ENCODE data around the gene MAP3K5.
"Not testable (repeated sequence)": the region's sequence is repeated elsewhere in the genome, so short reads cannot be mapped to it uniquely, and the experiment has no call there.

Gene MAP3K5

DNA sequence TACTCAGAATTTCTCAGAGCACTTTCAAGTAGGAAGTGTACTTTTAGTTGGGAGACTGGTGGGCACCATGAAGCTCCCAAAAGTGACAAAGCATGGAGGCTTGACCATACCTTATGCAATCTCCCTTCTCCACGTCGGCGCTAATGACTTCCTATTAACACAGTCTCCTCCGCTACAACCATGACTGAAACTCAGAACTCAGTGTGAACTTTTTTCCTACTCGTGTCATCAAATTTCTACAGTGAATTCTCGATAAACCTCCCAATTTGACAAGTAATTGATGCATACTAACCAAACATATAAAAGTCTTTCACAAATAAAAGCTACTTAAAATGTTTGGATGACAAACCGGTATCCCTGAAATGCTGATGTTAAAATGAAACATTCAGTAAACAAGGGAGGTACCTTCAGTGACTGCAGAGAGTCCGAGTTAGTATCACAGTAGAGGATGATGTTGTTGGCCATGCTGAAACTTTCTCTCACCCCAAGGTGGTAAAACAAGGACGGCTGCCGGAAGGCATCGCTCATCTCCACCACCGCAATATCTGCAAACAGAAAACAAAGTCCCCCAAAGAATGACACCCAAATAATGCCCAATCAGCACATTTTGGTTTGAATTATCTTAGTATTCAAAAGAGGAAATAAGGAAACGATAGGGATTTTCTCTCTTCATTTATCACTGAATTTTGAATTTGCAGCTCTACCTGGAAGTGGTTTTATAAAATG is 72.1 kb downstream of the MAP3K5 start:
- no peak for DNase-seq

DNA sequence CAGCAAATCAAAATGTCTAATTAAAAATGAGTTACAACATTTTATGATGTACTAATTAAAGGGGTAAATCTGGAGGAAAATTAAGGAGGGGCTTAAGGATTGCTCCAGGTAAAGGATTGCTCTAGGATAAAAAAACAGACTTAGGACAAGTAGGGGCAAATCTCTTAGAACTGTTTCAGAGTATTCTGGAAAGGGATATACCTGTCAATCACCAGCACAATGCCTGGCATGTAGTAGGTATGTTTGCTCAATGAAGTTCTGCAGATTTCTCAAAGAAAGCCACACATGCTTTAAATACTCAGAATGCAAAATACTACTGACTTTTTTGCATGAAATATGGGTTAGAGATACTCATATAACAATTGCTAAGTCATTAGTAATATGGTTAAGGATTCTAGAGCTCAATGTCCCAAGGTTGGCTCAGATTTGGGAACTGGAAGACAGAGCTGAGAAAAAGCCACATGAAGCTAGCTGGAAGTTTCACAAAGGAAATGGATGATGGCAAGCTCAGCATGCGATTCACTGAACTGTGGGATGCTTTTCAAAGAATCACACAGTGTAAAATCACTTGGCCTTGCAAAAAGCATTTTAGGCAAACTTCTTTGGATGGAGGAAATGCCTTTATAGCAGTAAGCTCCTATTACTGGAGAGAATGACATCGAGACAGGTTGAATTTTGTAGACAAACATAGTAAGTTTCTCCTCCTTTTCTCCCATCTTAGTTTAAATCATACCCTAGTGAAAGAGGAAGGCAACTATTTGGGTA is 72.8 kb downstream of the MAP3K5 start:
- DNase-seq = no peak

DNA sequence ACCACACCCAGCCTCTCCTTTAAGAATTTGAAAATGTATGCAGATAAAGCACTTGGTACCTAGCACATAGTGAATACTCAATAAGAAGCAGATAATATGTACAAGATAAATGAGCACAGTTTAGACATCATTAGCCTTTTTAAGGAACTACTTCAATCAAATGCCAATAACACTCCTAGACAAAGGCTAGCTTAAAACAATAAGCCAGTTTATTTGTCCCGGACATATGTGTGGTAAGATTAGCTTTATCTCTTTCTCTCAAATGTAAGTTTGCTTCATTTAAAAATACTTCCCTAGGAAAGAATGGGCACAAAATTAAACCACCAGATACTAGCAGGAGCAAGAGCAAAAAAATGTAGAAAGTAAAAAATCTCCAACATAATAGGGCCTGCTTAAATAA is 73.8 kb downstream of the MAP3K5 start:
- DNase-seq = no peak

DNA sequence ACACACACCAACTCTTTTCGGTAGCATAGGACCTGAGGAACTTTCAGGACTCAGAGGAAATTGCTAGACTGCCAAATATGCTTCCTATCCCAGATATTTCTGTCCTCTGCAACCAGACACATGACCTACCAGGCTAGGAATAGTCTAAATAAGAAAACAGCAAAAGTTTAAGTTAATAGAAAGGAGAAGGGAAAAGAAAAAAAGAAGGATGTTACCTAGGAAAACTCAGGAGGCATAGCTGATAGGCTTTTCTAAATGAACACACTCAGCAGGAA is 74.6 kb downstream of the MAP3K5 start:
- no peak for DNase-seq

DNA sequence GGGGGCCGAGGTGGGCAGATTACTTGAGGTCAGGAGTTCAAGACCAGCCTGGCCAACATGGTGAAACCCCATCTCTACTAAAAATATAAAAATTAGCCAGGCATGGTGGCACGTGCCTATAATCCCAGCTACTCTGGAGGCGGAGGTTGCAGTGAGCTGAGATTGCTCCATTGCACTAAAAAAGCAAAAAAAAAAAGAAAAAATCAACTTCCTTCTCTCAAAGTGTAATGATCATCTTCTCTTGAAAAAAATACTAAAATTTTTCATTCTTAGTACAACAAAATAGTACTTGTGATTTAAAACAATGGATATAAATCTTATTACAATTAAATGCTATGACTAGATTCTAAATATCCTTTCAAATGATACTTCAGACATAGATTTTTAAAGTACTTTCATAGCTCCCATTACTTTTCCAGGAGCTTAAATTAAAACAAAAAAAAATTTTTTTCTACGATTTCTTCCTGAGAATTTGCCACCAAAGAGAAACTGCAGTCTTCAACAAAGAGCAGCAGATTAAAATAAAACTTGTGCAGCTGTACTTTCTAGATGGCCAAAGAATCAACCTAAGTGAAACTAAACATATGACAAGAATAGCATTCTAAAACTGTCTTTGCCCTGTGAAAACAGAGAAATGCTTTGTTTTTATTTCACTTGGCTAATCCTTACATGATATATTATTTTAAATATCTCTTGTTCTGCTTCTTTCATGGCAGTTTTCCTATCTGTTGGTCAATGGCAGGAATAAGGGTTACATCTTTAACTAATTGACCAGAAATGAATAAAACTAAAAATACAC is 75.2 kb downstream of the MAP3K5 start:
- DNase-seq = no peak

DNA sequence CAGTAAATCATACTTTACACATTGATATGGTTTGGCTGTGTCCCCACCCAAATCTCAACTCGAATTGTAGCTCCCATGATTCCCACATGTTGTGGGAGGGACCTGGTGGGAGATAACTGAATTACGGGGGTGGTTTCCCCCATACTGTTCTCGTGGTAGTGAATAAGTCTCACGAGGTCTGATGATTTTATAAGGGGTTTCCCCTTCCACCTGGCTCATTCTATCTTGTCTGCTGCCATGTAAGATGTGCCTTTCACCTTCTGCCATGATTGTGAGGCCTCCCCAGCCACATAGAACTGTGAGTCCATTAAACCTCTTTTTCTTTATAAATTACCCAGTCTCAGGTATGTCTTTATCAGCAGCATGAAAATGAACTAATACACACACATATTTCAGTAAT is 79.6 kb downstream of the MAP3K5 start:
- not testable (repeated sequence) for DNase-seq

DNA sequence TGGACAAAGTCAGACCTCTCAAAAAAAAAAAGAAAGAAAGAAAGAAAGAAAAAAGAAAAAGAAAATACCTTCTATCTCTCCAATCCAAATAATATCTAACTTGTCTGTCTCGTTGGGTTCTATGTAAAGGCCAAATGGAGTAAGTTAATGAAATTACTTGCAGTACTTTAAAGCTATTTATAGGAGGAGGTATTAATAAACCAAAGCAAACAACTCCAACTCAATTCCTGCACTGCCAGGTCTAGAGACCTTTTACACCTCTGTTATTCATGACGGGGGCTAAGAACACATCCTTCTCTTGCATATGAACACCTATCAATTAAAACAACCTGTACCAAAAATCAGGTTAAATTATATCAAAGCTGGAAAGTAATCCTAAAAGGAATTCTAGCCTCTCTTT is 80.6 kb downstream of the MAP3K5 start:
- no peak for DNase-seq

DNA sequence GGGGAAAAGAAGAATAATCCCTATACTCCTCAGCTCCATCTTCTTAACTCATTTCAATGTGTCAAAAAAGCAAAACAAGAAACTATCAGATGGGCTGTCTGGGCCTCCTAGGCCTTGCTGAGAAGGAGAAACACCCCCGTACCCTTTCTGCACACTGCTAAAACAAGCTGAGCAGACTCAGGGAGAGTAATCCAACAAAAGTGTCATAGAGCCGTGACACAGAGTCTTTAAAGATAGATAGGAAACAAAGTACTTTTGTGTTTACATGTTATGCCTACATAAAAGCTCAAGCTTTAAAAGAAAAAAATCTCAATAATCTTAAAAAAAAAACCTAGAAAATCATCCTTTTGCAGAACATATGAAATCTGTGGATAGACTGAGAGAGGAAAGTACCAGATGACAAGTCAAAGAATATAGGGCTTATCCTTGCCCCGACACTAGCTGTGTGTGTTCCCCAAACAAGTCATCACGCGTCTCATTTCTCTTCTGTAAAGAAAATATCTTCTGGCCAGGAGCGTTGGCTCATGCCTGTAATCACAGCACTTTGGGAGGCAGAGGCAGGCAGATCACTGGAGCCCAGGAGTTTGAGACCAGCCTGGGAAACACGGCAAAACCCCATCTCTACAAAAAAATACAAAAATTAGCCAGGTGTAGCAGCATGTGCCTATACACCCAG is 81.3 kb downstream of the MAP3K5 start:
- DNase-seq = no peak

DNA sequence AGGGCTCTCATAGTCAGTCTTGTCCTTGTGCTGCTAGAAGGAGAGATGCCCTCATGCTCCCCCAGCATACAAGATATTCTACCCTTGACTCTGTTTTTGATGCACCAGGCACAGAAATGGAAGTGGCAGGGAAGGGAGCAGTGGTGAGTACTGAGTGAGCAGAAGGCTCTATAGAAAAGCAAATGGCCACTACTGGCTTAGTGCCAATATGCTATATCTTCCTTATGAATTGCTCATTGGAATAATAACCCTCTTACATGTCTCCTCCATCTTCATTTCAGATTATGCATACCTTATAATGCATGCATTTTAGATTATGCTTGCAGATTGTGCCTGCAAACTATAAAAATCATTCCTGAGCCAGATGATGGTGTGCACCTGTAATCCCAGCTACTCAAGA is 82.8 kb downstream of the MAP3K5 start:
- no peak for DNase-seq

DNA sequence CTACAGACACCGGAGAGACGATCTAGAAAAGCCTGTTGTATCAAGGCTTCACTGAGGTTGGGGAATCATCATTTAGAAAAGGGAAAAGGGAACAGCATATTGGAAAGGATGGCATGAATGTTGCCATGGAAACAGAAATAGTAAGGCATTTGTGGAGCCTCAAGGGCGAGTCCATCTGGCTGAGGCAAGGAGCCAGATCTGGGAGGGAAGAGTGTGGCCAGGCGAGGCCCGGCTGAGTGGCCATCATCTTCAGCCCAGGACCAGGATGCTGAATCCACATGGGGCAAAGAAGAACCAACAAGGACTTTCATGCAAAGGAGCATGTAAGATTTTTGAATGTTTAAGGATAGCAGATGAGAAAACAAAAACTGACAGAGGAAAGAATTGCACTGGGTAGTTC is 85.8 kb downstream of the MAP3K5 start:
- peak; percentile 1 to 50 for DNase-seq

DNA sequence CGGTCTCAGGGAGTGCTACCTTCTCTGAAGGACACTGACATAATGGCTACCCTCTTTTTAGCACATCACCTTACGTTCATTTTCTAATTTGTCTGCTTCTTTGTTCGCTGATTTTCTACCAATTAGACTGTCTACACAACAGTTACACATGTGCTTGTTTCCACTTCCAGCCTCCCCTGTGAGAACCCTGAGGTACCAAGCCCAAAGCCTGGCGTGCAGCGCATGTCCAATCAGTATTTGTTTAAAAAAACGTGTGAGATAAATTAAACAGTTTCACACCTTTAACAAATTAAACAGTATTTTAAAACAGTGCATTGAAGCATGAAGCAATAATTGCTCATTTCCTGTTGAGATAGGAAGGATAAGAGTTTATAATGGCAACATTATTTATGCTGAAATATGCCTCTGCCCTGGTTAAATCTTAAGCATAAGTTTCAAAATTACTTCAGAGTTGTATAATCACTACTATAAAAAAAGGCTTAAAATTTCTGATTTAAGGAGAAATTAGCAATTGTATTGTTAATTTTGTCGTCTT is 88.9 kb downstream of the MAP3K5 start:
- DNase-seq = no peak

DNA sequence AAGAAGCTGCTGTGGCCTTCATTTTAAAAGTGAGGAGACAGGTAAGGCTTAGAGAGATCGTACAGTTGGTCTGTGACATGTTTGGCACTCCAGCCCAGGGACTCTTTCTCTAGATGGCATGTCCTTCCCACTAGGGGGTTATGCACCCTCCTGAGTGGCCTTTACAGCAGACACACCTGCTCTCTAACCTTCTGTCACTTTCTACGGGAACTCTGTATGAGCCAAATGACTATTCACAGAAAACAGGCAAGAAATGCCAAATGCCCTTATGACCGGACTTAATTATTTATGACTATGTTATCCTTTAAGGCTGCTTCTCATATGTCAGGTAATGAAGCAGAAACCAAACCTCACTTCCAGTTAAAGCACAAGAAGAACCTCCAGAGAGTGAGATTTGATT is 91.2 kb downstream of the MAP3K5 start:
- DNase-seq = no peak

DNA sequence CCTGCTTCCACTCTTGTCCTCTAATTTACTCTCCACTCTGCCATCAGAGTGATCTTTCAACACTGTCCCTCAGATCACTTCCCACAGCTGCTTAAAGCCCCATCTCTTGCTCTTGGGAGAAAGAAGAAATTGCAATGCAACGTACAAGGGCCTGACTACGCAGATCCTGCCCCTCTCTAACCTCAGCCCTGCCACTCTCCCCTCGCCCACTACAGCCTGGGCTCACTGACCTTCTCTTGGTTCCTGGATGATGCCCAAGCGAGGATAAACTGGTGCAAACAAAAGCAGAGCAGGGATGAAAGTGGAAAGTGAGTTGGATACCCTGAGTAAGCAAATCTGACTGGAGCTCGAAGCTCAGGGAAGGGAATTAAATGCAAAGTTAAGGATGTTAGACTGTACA is 92.9 kb downstream of the MAP3K5 start:
- DNase-seq = no peak

DNA sequence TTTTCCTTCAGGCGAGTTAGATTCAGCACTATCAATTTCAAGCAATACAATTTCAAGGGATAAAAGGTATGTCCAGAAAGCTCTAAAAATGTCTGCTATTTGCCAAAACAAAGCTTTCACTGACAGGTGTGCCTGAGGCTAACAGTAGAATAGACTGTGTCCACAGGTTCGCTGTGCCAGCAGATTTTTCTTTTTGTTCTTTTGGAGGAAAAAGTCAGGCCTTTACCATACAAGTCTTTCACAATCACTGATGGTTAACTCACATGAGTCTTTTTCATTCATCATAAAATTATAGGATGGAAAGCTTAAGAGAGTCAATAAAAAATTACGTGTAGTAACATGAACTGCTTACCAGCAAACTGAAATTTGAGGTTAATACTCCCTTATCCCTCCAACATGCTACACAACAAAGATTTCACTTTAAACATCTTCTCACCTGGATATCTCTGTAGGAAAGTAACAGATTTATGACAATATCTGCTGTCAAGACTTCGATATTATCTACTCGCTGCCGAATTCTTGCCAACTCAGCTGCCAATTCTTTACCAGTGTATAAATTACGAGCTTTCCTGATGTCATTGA is 95.4 kb downstream of the MAP3K5 start:
- DNase-seq = no peak

DNA sequence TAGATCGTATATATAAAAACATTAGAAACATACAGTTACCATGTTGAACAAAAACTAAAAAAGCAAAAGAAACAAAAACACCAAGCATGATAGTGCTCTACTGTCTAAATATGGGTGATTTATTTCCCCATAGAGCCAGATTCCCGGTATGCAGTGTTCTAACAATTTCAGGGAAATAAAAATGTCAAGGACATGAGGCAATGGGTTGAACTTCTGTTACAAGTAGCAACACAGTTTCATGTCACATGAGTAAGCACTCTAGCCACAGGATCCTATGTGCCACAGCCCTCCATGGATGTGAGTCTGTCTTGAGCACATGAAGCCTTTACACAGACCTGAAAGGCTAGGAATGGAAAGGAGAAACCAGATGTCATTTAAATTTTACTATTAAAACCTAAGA is 96.0 kb downstream of the MAP3K5 start:
- no peak for DNase-seq

DNA sequence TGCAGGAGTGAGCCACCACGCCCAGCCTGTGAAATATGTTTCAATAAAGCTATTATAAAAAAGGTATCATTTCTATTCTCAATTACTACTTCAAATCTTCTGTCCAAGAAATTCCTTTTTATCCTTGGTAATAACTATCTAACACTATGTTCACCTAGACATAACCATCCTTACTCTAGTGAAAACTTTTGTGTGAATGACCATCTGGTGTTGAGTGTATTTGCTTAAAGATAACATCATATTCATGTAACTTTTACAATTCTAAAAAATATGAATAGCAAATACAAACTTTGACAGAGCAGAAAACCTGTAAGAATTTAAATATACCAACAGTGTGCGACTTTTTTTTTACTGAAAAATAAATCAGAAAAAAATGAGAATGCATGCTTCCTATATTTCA is 96.9 kb downstream of the MAP3K5 start:
- no peak for DNase-seq

DNA sequence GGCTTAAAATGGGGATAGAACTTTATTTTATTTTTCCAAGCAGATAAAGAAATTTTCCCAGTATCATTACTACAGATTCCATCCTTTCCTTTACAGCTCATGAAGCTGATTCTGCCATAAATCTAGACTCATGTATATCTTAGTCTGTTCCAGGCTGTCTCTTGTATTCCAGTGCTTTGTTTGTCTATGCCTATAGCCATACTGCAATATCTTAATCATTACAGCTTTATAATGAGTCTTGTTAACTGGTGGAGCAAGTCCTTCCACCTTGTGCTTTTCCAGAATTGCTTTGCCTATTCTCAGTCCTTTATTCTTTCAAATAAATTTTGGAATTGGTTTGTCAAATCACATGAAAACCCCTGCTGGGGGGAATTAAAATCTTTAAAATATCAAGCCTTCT is 99.2 kb downstream of the MAP3K5 start:
- DNase-seq = no peak

DNA sequence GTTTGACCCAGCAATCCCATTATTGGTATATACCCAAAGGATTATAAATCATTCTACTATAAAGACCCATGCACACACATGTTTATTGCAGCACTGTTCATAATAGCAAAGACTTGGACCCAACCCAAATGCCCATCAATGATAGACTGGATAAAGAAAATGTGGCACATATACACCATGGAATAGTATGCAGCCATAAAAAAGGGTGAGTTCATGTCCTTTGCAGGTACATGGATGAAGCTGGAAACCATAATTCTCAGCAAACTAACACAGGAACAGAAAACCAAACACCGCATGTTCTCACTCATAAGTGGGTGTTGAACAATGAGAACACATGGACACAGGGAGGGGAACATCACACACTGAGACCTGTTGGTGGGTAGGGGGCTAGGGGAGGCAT is 104.4 kb downstream of the MAP3K5 start:
- DNase-seq = not testable (repeated sequence)

DNA sequence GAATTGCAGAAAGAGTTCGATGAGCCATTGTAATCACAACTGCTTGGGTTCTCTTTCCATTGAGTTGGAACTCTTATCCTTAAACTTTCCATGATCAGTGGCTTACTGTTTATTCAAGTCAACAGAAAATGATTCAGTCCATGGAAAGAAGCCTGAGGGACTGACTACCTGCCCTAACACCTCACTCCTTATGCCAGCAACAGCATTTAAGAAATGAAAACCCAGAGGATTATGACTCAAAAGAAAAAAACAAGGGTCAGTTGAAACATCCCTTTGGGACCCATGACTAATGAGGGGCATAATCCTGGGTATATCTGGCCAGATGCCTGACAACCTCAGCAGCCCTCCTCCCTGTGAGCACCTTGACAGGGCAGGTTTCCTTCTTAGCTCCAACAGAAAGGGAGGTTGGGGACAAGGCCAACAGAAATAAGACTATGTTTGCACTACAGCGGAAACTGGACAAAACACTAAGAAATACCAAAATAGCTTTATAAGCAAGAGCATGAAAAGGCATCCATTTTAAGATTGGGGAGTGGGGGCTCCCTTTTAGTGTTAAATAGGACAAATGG is 106.7 kb downstream of the MAP3K5 start:
- DNase-seq = no peak

DNA sequence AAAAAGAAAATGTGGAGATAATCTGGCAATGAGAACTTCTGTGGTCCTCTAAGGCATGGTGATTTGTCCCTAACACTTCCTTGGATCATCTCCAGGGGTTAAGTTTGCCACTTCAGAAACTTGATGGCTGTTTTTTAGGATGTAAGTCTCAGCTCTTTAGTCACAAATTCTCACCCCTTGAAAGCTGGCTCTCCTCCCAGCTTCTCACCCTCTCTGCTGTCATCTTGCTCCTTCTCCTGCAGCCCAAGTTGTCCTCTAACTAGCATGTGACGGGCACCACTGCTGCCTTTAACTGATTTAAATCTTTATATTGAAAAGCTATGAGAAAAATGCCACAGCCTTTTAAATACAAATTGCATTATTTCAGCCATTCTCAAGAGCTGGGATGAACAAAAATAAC is 107.8 kb downstream of the MAP3K5 start:
- DNase-seq = no peak

DNA sequence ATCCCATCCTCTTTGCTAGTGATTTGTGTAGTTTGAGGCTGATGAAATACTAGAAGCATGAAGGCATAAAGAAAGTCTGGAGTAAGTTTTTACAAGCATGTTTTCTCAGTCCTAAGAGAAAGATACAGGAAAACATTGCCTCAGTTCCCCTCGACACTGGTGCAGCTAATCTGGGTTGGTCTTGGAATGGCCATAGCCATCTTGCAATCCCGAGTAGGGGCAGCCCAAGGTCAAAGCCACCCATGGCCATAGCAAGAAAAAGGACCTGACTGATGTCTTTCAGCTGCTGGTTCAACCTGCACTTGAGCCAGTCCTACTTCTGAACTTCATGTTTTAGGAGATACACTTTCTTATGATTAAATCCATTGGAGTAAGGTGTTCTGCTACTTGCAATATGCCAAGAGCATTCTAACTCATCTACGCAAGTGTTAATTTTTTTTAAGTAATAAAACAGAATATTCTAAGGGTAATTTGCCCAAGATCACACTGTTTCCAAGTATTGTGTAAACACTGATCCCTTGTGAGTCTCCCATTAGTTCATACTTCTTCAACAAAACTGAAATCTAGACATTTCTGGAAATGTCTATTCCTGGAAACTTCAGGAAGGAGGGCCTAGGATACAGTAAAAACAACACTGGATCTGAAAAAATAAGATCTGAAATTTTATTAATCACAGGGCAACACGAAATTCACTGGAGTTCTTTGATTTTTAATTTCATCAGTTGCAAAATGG is 108.9 kb downstream of the MAP3K5 start:
- no peak for DNase-seq

DNA sequence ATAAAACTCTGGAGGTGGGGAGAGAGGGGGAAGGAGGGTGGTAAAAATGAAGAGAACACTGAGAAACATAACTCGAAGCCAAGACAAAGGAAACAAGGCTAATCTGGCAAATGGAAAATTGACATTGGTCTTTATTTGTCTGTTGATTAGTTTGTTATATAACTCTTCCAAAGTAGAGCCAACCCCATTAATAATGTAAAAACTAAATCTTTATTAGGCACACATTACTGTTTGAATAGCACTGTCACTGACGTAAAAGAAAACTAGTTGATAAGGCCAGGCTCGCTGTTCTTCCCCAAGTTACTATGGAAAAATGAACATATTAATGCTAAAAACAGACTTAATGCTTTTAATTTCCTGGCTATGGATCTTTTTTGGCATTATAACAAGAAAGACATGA is 110.0 kb downstream of the MAP3K5 start:
- no peak for DNase-seq
